NCI-H1417 (cell line): ENCODE results near the gene CFAP141.
"Not testable (repeated sequence)": the region's sequence is repeated elsewhere in the genome, so short reads cannot be mapped to it uniquely, and the experiment has no call there.

Experiments
- DNase-seq, 3 experiments: peaks; one replicate each; lab custom pipeline; 2025; lab: John Stamatoyannopoulos, UW

CFAP141 gene

GRCh38 chr1:154206196-154206595 lies at the start of gene CFAP141:
Gene CFAP141 (minus strand): TSS chr1:154206333. CDS start chr1:154206307, 26 bp downstream.
- peak in 2 of 3 experiments; percentile 11 to 66 for DNase-seq

- DNase-seq: no peak
These were observed 47.5 kb upstream of the CFAP141 start for GRCh38 chr1:154253671-154254070.

- DNase-seq: no peak
These were observed 35.7 kb upstream of the CFAP141 start for GRCh38 chr1:154241703-154242351.

- DNase-seq: no peak
These were observed 34.2 kb upstream of the CFAP141 start for GRCh38 chr1:154240294-154240833.

GRCh38 chr1:154239491-154239890 lies 33.4 kb upstream of the CFAP141 start:
- DNase-seq: no peak

- no peak for DNase-seq
These were observed 31.9 kb upstream of the CFAP141 start for GRCh38 chr1:154237880-154238506.

GRCh38 chr1:154237435-154237834 lies 31.3 kb upstream of the CFAP141 start:
- DNase-seq: no peak

- DNase-seq: no peak
These were observed 30.7 kb upstream of the CFAP141 start for GRCh38 chr1:154236855-154237254.

GRCh38 chr1:154233127-154233526 lies 27.0 kb upstream of the CFAP141 start:
- not testable (repeated sequence) for DNase-seq

GRCh38 chr1:154231112-154231511 lies 25.0 kb upstream of the CFAP141 start:
- not testable (repeated sequence) for DNase-seq

GRCh38 chr1:154225370-154225769 lies 19.2 kb upstream of the CFAP141 start:
- no peak for DNase-seq

- DNase-seq: no peak
These were observed 17.5 kb upstream of the CFAP141 start for GRCh38 chr1:154223621-154224020.

GRCh38 chr1:154222918-154223317 lies 16.8 kb upstream of the CFAP141 start:
- DNase-seq: no peak

- DNase-seq: no peak
These were observed 16.4 kb upstream of the CFAP141 start for GRCh38 chr1:154222518-154222917.

- DNase-seq: peak; percentile 65 to 76 (median 73)
These were observed 15.3 kb upstream of the CFAP141 start for GRCh38 chr1:154221278-154222001.

- DNase-seq: no peak
These were observed 14.8 kb upstream of the CFAP141 start for GRCh38 chr1:154220970-154221277.

- DNase-seq: peak; percentile 99 to 100 (median 100)
These were observed 14.2 kb upstream of the CFAP141 start, which contains the start of gene UBAP2L for GRCh38 chr1:154220071-154220969. Gene UBAP2L (plus strand): TSS chr1:154220955. CDS start chr1:154225124, 4,169 bp downstream.

GRCh38 chr1:154219541-154219940 lies 13.4 kb upstream of the CFAP141 start:
- DNase-seq: peak in 1 of 3 experiments; percentile 44

GRCh38 chr1:154218545-154218944 lies 12.4 kb upstream of the CFAP141 start:
- DNase-seq: no peak

GRCh38 chr1:154213274-154213673 lies 7.1 kb upstream of the CFAP141 start:
- no peak for DNase-seq

- no peak for DNase-seq
These were observed 6.0 kb upstream of the CFAP141 start for GRCh38 chr1:154212083-154212482.
